ENCODE measurements around the gene TPST1. TPM values are rescaled to one million over a fixed set of nuclear protein-coding genes. Genes with fewer than 3 reads are reported as not detected.

TPST1 gene
- total and polyA plus RNA-seq, 2 donors (not counting 1 experiment from before 2014, with no cell fraction given): 81.8 to 151 TPM

DNA sequence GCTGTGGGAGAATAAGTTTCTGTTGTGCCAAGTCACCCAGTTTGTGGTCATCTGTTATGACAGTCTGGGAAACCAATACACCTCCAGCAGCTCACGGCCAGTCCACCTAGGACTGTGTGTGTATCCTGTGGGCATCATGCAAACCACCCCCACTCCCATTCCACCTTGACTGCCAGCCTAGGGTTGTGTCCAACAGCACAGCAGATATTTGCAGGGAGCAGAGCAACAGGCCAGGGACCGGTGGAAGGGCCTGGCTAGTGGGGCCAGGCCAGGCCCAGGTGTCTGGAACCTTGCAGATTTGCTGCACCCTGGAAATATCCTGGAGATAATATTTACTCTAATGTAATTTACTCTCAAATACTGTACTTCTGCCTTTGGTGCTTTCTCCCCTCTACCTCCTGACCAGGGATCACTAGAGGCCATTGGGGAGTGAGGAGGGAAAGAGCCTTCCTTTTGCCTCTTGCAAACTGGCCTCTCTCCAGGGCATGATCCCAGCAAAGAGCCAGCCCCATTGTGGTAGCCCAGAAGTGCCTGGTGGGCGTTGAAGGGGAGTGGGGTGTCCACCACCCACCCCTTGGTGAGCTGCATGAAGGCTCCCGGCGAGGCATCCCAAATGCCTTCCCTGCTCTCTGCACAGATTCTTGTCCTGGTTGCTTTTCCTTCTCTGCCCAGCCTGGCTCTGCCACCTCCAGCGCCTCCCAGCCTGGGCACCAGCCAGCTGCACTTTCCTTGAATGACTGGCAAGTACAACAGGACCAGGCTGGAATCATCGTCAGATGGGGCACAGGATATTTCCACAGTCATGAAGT lies 15.2 kb upstream of the TPST1 start:
- H3K27me3 ChIP-seq (ENCODE audit: control insufficient read depth, insufficient read depth, low read length): no peaks in the 10 kb centered on the region
- H3K27ac ChIP-seq (ENCODE audit: insufficient read depth, low read length): no peak overlapping the region
- no peak for DNase-seq (ENCODE audit: low read depth in 2 of 2)
- H4K20me1 ChIP-seq (ENCODE audit: control insufficient read depth, extremely low read depth, insufficient read depth, low read length): no peaks in the 10 kb centered on the region
- H3K36me3 ChIP-seq (ENCODE audit: control insufficient read depth, insufficient read depth, low read length): no peaks in the 10 kb centered on the region
- H3K9ac ChIP-seq (ENCODE audit: insufficient read depth, low read length): no peak overlapping the region
- no peak for TF ChIP-seq EZH2 (IDR thresholded peaks at IDR 0.05; ENCODE audit: low read length, missing control alignments)
- TF ChIP-seq, protein P1, sequence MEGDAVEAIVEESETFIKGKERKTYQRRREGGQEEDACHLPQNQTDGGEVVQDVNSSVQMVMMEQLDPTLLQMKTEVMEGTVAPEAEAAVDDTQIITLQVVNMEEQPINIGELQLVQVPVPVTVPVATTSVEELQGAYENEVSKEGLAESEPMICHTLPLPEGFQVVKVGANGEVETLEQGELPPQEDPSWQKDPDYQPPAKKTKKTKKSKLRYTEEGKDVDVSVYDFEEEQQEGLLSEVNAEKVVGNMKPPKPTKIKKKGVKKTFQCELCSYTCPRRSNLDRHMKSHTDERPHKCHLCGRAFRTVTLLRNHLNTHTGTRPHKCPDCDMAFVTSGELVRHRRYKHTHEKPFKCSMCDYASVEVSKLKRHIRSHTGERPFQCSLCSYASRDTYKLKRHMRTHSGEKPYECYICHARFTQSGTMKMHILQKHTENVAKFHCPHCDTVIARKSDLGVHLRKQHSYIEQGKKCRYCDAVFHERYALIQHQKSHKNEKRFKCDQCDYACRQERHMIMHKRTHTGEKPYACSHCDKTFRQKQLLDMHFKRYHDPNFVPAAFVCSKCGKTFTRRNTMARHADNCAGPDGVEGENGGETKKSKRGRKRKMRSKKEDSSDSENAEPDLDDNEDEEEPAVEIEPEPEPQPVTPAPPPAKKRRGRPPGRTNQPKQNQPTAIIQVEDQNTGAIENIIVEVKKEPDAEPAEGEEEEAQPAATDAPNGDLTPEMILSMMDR (conservative IDR thresholded peaks at IDR 0.05 in 1 of 2, IDR thresholded peaks at IDR 0.05 in 1 of 2; ENCODE audit: low read depth in 1 of 2, low read length in 2 of 2): no peak
- H2AFZ ChIP-seq (ENCODE audit: low read length): no peak overlapping the region
- H3K9me3 ChIP-seq (ENCODE audit: control insufficient read depth, insufficient read depth, low read depth, low read length): no peaks in the 10 kb centered on the region
- no peak overlapping the region for H3K4me2 ChIP-seq (ENCODE audit: extremely low read depth, insufficient read depth, low read length)
- H3K4me3 ChIP-seq (replicated peaks in 1 of 4; ENCODE audit: control extremely low read depth in 1 of 4, insufficient read depth in 1 of 4, low read depth in 3 of 4, low read length in 4 of 4): no peak overlapping the region
- no peaks in the 10 kb centered on the region for H3K4me1 ChIP-seq (ENCODE audit: control insufficient read depth, extremely low read depth, insufficient read depth, low read length)
- H3K79me2 ChIP-seq (ENCODE audit: control insufficient read depth, insufficient read depth, low read length): no peaks in the 10 kb centered on the region

DNA sequence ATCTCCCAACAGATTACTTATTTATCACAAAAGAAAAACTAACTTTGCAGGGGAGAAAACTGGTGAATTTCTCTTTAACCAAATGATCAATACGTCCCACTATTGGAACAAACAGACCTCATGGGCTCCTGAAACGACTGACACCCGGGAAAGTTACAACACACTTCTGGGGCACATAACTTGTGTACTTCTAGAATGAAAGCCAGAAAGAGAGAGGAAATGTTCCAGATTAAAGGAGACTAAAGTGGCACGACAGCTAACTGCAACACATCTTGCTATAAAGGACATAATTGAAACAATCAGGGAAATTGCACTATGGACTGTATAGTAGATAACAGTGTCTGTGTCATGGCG lies 14.7 kb upstream of the TPST1 start:
- H2AFZ ChIP-seq (ENCODE audit: low read length): no peak overlapping the region
- no peak overlapping the region for H3K4me3 ChIP-seq (replicated peaks in 1 of 4; ENCODE audit: control extremely low read depth in 1 of 4, insufficient read depth in 1 of 4, low read depth in 3 of 4, low read length in 4 of 4)
- TF ChIP-seq, protein P1 (conservative IDR thresholded peaks at IDR 0.05 in 1 of 2, IDR thresholded peaks at IDR 0.05 in 1 of 2; ENCODE audit: low read depth in 1 of 2, low read length in 2 of 2): no peak
- no peak for TF ChIP-seq EZH2 (IDR thresholded peaks at IDR 0.05; ENCODE audit: low read length, missing control alignments)
- H3K9me3 ChIP-seq (ENCODE audit: control insufficient read depth, insufficient read depth, low read depth, low read length): no peaks in the 10 kb centered on the region
- H4K20me1 ChIP-seq (ENCODE audit: control insufficient read depth, extremely low read depth, insufficient read depth, low read length): no peaks in the 10 kb centered on the region
- no peak overlapping the region for H3K27ac ChIP-seq (ENCODE audit: insufficient read depth, low read length)
- H3K9ac ChIP-seq (ENCODE audit: insufficient read depth, low read length): no peak overlapping the region
- DNase-seq (ENCODE audit: low read depth in 2 of 2): no peak
- no peaks in the 10 kb centered on the region for H3K79me2 ChIP-seq (ENCODE audit: control insufficient read depth, insufficient read depth, low read length)
- no peak overlapping the region for H3K4me2 ChIP-seq (ENCODE audit: extremely low read depth, insufficient read depth, low read length)
- no peaks in the 10 kb centered on the region for H3K36me3 ChIP-seq (ENCODE audit: control insufficient read depth, insufficient read depth, low read length)
- no peaks in the 10 kb centered on the region for H3K27me3 ChIP-seq (ENCODE audit: control insufficient read depth, insufficient read depth, low read length)
- H3K4me1 ChIP-seq (ENCODE audit: control insufficient read depth, extremely low read depth, insufficient read depth, low read length): no peaks in the 10 kb centered on the region

DNA sequence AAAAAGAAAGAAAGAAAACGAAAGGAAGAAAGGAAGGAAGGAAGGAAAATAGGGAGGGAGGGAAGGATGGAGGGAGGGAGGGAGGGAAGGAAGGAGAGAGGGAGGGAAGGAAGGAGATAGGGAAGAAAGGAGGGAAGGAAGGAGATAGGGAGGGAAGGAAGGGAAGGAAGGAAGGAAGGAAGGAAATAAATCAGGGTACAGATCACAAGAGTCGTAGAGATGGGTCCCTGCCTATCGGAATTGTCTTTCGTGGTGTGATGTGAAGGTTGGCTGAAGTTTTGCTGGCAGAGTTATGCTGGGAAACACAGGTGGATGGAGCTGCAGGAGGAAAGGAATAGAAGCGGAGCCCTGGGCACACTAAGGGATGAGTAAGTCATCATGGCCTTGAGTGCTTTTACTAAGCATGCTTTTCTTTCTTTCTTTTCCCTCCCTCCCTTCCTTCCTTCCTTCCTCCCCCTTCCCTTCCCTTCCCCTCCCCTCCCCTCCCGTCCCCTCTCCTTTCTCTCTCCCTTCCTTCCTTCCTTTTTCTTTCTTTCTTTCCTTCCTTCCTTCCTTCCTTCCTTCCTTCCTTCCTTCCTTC lies 11.9 kb upstream of the TPST1 start:
- no peaks in the 10 kb centered on the region for H3K36me3 ChIP-seq (ENCODE audit: control insufficient read depth, insufficient read depth, low read length)
- H3K27ac ChIP-seq (ENCODE audit: insufficient read depth, low read length): no peak overlapping the region
- no peaks in the 10 kb centered on the region for H3K4me1 ChIP-seq (ENCODE audit: control insufficient read depth, extremely low read depth, insufficient read depth, low read length)
- H3K4me3 ChIP-seq (replicated peaks in 1 of 4; ENCODE audit: control extremely low read depth in 1 of 4, insufficient read depth in 1 of 4, low read depth in 3 of 4, low read length in 4 of 4): no peak overlapping the region
- TF ChIP-seq EZH2 (IDR thresholded peaks at IDR 0.05; ENCODE audit: low read length, missing control alignments): no peak
- TF ChIP-seq, protein P1 (conservative IDR thresholded peaks at IDR 0.05 in 1 of 2, IDR thresholded peaks at IDR 0.05 in 1 of 2; ENCODE audit: low read depth in 1 of 2, low read length in 2 of 2): no peak
- H3K79me2 ChIP-seq (ENCODE audit: control insufficient read depth, insufficient read depth, low read length): no peaks in the 10 kb centered on the region
- H3K4me2 ChIP-seq (ENCODE audit: extremely low read depth, insufficient read depth, low read length): no peak overlapping the region
- H4K20me1 ChIP-seq (ENCODE audit: control insufficient read depth, extremely low read depth, insufficient read depth, low read length): no peaks in the 10 kb centered on the region
- DNase-seq (ENCODE audit: low read depth in 2 of 2): no peak
- H3K27me3 ChIP-seq (ENCODE audit: control insufficient read depth, insufficient read depth, low read length): no peaks in the 10 kb centered on the region
- no peak overlapping the region for H3K9ac ChIP-seq (ENCODE audit: insufficient read depth, low read length)
- no peak overlapping the region for H2AFZ ChIP-seq (ENCODE audit: low read length)
- no peaks in the 10 kb centered on the region for H3K9me3 ChIP-seq (ENCODE audit: control insufficient read depth, insufficient read depth, low read depth, low read length)
